Measurements from ENCODE around the gene MFAP4. TPM values are rescaled to one million over a fixed set of nuclear protein-coding genes. Genes with fewer than 3 reads are reported as not detected.

MFAP4 gene
- total RNA-seq, 1 donor from 2014 or later: 0.26 TPM

DNA sequence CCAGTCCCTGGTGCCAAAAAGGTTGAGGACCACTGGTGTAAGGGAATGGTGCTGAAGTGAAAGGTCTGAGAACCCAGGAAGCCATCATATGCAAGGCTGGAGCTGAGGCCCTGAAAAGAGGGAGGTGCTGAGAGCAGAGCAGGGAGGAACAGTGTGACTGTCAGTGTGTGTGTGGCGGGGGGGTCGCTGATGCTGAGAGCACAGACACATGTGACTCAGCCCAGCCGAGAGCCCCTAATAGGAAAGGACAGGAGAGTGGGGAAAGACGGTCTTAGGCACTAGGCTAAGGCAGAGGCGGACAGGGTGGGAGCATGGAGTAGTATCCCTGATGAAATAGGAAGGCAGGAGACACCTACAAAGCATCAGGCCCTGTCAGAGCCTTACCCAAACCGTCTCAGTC is 25.7 kb downstream of the MFAP4 start:
- Histone ChIP-seq H3K4me3 (ENCODE audit: low read depth, low read length) (no peak overlapping the region), H3K27me3 (ENCODE audit: control insufficient read depth, insufficient read depth, low read length) (no peaks in the 10 kb centered on the region), H3K36me3 (ENCODE audit: control insufficient read depth, insufficient read depth, low read length) (peaks cover 4% of the 10 kb centered on the region)
- no peak for DNase-seq (ENCODE audit: low read depth)
- FAIRE-seq: no peak
- TF ChIP-seq, protein P1, sequence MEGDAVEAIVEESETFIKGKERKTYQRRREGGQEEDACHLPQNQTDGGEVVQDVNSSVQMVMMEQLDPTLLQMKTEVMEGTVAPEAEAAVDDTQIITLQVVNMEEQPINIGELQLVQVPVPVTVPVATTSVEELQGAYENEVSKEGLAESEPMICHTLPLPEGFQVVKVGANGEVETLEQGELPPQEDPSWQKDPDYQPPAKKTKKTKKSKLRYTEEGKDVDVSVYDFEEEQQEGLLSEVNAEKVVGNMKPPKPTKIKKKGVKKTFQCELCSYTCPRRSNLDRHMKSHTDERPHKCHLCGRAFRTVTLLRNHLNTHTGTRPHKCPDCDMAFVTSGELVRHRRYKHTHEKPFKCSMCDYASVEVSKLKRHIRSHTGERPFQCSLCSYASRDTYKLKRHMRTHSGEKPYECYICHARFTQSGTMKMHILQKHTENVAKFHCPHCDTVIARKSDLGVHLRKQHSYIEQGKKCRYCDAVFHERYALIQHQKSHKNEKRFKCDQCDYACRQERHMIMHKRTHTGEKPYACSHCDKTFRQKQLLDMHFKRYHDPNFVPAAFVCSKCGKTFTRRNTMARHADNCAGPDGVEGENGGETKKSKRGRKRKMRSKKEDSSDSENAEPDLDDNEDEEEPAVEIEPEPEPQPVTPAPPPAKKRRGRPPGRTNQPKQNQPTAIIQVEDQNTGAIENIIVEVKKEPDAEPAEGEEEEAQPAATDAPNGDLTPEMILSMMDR (IDR thresholded peaks at IDR 0.05; ENCODE audit: insufficient read depth, low read length, severe bottlenecking): no peak

DNA sequence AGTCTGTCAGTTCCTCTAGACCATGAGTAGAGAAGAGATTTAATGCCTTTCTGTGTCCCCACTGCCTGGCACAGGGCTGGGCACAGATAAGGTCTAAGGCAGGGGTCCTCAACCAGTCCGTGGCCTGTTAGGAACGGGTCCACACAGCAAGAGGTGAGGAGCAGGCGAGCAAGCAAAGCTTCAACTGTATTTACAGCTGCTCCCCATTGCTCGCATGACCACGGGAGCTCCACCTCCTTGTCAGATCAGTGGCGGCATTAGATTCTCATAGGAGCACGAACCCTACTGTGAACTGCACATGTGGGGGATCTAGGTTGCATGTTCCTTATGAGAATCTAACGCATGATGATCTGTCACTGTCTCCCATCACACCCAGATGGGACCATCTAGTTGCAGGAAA is 26.2 kb downstream of the MFAP4 start:
- Histone ChIP-seq H3K4me3 (ENCODE audit: low read depth, low read length) (no peak overlapping the region), H3K36me3 (ENCODE audit: control insufficient read depth, insufficient read depth, low read length) (peaks cover 4% of the 10 kb centered on the region), H3K27me3 (ENCODE audit: control insufficient read depth, insufficient read depth, low read length) (no peaks in the 10 kb centered on the region)
- DNase-seq (ENCODE audit: low read depth): no peak
- TF ChIP-seq, protein P1 (IDR thresholded peaks at IDR 0.05; ENCODE audit: insufficient read depth, low read length, severe bottlenecking): no peak
- no peak for FAIRE-seq

DNA sequence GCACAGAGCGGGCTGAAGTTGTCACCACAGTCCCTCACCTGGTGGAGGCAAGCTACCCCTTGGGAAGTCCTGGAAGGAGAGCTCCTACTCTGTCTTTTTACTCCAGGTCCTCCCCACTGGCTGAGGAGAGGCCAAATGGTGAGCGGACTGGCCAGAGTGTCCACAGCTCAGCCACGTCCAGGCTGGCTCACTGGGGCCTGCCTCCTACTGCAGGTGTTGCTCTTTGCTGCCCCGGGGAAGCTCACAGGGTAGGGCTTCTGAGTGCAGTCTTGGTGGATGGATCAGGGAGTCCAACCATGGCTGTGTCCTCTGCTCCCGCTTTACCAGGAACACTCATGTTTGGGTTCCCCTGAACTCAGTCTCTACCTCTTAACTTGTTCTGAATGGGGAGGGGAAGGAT is 27.1 kb downstream of the MFAP4 start:
- TF ChIP-seq, protein P1 (IDR thresholded peaks at IDR 0.05; ENCODE audit: insufficient read depth, low read length, severe bottlenecking): no peak
- H3K36me3 ChIP-seq (ENCODE audit: control insufficient read depth, insufficient read depth, low read length): peaks cover 4% of the 10 kb centered on the region
- FAIRE-seq (peak; percentile 84), DNase-seq (ENCODE audit: low read depth) (no peak)
- H3K4me3 ChIP-seq (ENCODE audit: low read depth, low read length): no peak overlapping the region
- H3K27me3 ChIP-seq (ENCODE audit: control insufficient read depth, insufficient read depth, low read length): no peaks in the 10 kb centered on the region

DNA sequence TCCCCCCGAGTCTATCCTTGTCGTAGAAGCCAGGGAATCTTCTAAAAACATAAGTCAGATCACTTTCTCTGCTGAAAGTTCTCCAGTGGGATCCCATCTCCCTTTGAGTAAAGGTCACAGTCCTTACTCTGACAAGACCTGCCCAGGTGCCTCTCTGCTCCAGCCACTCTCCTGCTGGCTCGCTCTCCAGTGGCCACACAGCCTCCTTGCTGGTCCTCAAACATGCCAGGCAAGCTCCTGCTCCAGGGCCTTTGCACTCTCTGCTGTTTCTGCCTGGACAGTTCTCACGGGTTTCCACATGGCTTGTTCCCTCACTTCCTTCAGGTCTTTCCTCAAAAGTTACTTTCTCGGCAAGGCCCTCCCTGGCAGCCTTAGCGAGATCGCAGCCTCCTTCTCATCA is 27.8 kb downstream of the MFAP4 start:
- Histone ChIP-seq H3K36me3 (ENCODE audit: control insufficient read depth, insufficient read depth, low read length) (peaks cover 4% of the 10 kb centered on the region), H3K4me3 (ENCODE audit: low read depth, low read length) (no peak overlapping the region), H3K27me3 (ENCODE audit: control insufficient read depth, insufficient read depth, low read length) (no peaks in the 10 kb centered on the region)
- FAIRE-seq (no peak), DNase-seq (ENCODE audit: low read depth) (no peak)
- TF ChIP-seq, protein P1 (IDR thresholded peaks at IDR 0.05; ENCODE audit: insufficient read depth, low read length, severe bottlenecking): no peak

DNA sequence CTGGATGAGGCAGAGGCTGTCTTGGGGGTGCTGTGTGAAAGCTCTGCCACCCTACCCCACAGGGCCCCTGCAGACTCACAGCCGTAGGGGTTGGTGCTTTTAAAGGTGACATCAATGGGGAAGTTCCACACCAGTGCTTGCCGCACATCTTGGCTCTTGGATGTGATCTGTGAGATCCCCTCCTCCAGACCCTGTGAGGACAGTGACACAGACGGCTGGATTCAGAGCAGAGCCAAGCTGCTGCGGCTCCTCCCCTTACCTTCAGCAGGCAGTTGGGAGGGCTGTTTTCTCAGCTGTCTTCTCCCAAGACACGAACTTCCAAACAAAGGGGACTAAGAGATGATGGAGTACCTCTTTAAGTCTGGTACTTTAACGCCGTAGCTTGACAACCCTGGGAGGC is 29.2 kb downstream of the MFAP4 start:
- no peaks in the 10 kb centered on the region for H3K27me3 ChIP-seq (ENCODE audit: control insufficient read depth, insufficient read depth, low read length)
- DNase-seq (ENCODE audit: low read depth) (no peak), FAIRE-seq (no peak)
- peaks cover 4% of the 10 kb centered on the region for H3K36me3 ChIP-seq (ENCODE audit: control insufficient read depth, insufficient read depth, low read length)
- TF ChIP-seq, protein P1 (IDR thresholded peaks at IDR 0.05; ENCODE audit: insufficient read depth, low read length, severe bottlenecking): no peak
- no peak overlapping the region for H3K4me3 ChIP-seq (ENCODE audit: low read depth, low read length)

DNA sequence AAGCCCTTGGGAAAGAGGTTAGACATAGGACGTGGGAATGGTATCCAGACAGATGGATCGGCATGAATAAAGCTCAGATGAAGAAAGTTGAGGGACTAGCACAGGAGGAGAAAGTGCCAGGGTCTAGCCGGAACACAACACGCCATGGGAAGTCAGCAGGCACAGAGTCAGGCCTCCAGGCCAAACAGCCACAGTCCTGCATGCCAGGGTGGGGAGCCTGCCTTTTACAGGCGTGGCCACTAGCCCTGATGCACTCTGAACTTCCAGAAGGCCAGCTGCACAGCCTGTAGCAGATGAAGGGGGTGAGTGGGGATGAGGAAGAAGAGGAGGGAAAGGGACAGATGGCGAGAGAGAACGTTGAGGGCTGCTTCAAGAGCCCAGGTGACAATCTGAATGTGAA is 29.6 kb downstream of the MFAP4 start:
- H3K4me3 ChIP-seq (ENCODE audit: low read depth, low read length): no peak overlapping the region
- FAIRE-seq (peak; percentile 97), DNase-seq (ENCODE audit: low read depth) (no peak)
- TF ChIP-seq, protein P1 (IDR thresholded peaks at IDR 0.05; ENCODE audit: insufficient read depth, low read length, severe bottlenecking): no peak
- H3K27me3 ChIP-seq (ENCODE audit: control insufficient read depth, insufficient read depth, low read length): no peaks in the 10 kb centered on the region
- H3K36me3 ChIP-seq (ENCODE audit: control insufficient read depth, insufficient read depth, low read length): peaks cover 4% of the 10 kb centered on the region
